GM06990 (cell line): ENCODE results near the gene APOL3.
A peak's percentile ranks its signal among the peaks of the same experiment; 100 is the strongest.
"Not testable (repeated sequence)": the region's sequence is repeated elsewhere in the genome, so short reads cannot be mapped to it uniquely, and the experiment has no call there.

ENCODE experiments used
- DNase-seq: peaks from one replicate; pipeline ENCODE4 v3.0.0-alpha.2; 2011; ENCODE audit not compliant: insufficient read length; ENCODE audit errors: extremely low read depth
- H3K27me3 ChIP-seq: replicated peaks from 2 replicates; pipeline ENCODE4 v1.6.0; 2011; ENCODE audit warnings: low read length; ENCODE audit not compliant: control insufficient read depth, insufficient read depth
- H3K36me3 ChIP-seq: 2 replicates; pipeline ENCODE4 v1.5.1; 2011; ENCODE audit warnings: low read length; ENCODE audit not compliant: control insufficient read depth, insufficient read depth
- H3K4me3 ChIP-seq: replicated peaks from 2 replicates; pipeline ENCODE4 v1.5.1; 2011; ENCODE audit warnings: low read depth, mild to moderate bottlenecking, control low read depth, low read length
- TF ChIP-seq, protein P1 (sequence below): IDR thresholded peaks from 2 replicates; pipeline ENCODE4 v1.5.1; 2011; ENCODE audit warnings: low read length, control low read depth, mild to moderate bottlenecking, inconsistent platforms; ENCODE audit not compliant: insufficient read depth, poor library complexity, severe bottlenecking

Gene APOL3, protein sequence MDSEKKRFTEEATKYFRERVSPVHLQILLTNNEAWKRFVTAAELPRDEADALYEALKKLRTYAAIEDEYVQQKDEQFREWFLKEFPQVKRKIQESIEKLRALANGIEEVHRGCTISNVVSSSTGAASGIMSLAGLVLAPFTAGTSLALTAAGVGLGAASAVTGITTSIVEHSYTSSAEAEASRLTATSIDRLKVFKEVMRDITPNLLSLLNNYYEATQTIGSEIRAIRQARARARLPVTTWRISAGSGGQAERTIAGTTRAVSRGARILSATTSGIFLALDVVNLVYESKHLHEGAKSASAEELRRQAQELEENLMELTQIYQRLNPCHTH

DNA sequence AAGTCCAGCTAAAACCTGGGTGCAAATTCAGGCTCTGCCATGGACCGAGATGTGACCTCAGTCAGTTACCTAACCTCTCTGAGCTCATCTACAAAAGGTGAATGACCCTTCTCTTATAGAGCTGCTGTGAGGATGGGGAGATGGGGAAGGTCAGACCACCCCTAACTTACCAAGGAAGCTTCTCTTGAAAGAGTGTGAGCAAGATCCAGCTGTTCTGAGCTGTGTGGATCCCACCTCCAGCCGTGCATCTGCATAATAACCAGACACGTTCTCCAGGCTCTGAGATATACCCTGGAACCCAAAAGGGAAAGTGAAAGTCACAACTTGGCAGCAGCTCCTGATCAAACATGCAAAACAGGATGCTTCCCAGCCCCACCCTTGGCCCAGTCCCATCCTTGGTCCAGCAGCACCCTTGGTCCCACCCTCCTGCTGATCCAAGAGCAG, at the start of gene APOL3:
Gene APOL3, minus strand, starts transcription at position 257 of the 444 bp plus-strand sequence. CDS start 11,700 bp downstream, outside the sequence.
- H3K36me3 ChIP-seq: 0 out of 2 replicates have a peak, but pooled peaks cover 1% of the 10 kb centered on the region
- no peaks in the 10 kb centered on the region for H3K27me3 ChIP-seq
- TF ChIP-seq, protein P1, sequence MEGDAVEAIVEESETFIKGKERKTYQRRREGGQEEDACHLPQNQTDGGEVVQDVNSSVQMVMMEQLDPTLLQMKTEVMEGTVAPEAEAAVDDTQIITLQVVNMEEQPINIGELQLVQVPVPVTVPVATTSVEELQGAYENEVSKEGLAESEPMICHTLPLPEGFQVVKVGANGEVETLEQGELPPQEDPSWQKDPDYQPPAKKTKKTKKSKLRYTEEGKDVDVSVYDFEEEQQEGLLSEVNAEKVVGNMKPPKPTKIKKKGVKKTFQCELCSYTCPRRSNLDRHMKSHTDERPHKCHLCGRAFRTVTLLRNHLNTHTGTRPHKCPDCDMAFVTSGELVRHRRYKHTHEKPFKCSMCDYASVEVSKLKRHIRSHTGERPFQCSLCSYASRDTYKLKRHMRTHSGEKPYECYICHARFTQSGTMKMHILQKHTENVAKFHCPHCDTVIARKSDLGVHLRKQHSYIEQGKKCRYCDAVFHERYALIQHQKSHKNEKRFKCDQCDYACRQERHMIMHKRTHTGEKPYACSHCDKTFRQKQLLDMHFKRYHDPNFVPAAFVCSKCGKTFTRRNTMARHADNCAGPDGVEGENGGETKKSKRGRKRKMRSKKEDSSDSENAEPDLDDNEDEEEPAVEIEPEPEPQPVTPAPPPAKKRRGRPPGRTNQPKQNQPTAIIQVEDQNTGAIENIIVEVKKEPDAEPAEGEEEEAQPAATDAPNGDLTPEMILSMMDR: no peak
- DNase-seq: peak; percentile 39
- peak within 1 kb of the TSS; percentile 78 for H3K4me3 ChIP-seq

DNA sequence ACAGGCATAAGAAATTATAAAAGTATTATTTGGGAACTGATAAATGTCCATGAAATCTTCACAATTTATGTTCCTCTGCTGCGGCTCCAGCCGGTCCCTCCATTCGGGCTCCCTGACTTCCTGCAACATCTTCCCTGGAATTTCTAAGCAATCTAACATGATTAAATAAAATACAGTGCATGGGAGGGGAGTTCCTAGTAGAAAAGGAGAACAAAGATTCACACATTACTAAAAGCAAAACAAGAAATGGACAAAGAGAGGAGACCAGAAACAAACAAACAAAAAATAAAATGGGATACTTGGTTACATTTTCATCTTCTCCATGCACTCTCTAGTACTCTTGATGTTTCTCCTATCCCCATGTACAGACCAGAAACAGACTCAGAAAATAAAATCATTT, 49.7 kb upstream of the APOL3 start:
- H3K4me3 ChIP-seq: no peak overlapping the region
- no peaks in the 10 kb centered on the region for H3K36me3 ChIP-seq
- no peak for DNase-seq
- TF ChIP-seq, protein P1: no peak
- no peaks in the 10 kb centered on the region for H3K27me3 ChIP-seq

DNA sequence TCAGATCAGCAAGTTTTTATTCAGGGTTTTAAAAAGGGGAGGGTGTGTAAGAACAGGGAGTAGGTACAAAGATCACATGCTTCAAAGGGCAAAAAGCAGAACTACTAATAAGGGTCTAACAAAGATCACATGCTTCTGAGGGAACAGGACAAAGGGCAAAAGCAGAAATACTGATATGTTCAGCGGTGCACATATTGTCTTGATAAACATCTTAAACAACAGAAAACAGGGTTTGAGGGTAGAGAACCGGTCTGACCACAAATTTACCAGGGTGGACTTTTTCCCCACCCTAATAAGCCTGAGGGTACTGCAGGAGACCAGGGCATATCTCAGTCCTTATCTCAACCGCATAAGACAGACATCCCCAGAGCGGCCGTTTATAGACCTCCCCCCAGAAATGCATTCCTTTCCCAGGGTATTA, 48.9 kb upstream of the APOL3 start:
- H3K27me3 ChIP-seq, DNase-seq, H3K4me3 ChIP-seq, H3K36me3 ChIP-seq: not testable (repeated sequence)

DNA sequence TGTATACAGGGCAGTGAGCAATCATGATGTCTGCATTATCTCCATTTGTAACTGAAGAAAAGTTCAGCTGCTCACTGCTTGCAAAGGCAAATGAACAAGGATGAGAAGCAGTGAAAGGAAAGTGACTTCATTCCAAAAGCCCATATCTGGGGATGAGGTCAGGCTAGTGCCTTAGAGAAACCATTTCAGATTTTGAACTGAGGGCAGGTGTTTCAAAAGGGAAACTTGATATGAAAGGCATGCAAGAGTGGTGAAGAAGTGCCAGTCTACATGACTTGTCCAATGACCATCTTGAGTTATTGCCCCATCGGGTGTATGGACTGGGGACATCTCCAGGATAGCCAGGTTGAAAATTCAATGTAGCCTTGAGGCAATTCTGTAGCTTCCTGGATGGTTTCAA, 48.4 kb upstream of the APOL3 start:
- DNase-seq: no peak
- no peak overlapping the region for H3K4me3 ChIP-seq
- TF ChIP-seq, protein P1: no peak
- no peaks in the 10 kb centered on the region for H3K27me3 ChIP-seq
- no peaks in the 10 kb centered on the region for H3K36me3 ChIP-seq

DNA sequence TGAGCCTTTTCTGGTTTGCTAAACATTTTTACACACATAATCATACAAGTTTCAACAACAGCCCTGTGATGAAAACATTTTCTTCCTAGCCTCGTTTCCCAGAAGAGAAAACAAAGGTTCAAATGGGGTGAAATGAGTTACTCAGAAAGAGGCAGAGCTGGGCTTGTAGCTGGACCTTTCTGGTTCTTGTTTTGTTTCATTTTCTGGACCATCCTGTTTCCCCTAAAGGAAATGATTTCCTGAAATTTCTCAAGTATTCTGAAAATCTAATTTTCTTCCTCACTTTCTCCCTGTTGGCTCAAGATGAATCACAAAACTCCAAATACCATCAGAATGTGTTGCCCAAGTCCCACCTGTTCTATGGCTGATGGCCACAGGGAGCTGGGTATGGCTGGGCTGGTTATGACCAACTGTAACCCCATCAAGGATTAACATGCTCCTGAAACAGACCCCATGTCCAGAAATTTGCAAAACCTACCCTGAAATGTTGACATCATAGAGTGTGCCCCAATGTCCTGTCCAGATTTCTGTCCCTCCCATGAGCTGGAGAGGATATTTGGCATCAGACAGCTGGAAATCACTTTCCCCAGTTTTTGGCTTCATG, 47.7 kb upstream of the APOL3 start:
- H3K4me3 ChIP-seq: no peak overlapping the region
- H3K36me3 ChIP-seq: no peaks in the 10 kb centered on the region
- H3K27me3 ChIP-seq: no peaks in the 10 kb centered on the region
- TF ChIP-seq, protein P1: no peak
- no peak for DNase-seq

DNA sequence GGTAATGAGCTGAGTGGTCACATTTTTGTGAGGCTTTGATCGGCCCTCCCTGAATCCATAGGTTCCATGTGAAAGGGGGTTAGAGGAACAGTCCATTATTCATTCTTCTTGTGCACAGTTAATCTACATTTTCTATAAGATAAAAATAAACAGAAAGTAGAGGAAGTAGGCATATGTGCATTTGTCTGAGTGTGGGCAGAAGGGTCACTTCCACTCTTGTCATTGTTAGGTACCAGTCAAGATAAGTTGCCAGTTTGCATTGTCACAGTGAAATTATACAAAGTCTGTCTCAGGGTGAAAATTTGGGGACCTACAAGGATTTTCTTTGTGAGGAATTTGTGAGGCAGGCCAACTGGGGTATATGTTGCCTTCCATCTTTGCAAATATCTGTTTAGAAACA, 45.7 kb upstream of the APOL3 start:
- Histone ChIP-seq H3K4me3 (no peak overlapping the region), H3K27me3 (no peaks in the 10 kb centered on the region), H3K36me3 (no peaks in the 10 kb centered on the region)
- TF ChIP-seq, protein P1: no peak
- DNase-seq: no peak

DNA sequence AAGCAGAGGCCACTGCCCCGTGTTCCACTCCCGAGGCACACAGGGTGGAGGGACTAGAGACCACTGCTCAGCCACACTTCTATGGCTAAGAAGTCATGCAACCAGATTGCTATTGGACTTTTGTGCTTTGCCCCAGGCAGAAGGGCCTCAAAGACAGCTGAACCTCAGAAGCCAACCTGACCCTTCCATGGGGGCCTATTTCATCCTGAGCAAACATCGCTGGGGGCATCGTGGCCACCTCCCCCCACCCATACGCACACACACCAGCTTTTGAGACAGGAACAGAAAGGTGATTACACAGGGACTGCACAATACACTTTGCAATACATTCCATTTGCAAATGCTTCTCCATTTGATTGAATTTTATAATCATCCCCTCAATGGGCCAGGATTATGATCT, 45.0 kb upstream of the APOL3 start:
- DNase-seq, H3K4me3 ChIP-seq, H3K36me3 ChIP-seq, H3K27me3 ChIP-seq: not testable (repeated sequence)
